Esophagus (tissue), 2 donors: Measurements from ENCODE around the gene LYZL6. TPM values are rescaled to one million over a fixed set of nuclear protein-coding genes. Genes with fewer than 3 reads are reported as not detected.

Experiments
- H3K27ac ChIP-seq, 2 donors: one replicate each; pipeline ENCODE4 v1.5.1; 2013; ENCODE audit warnings: low read depth in 2 of 2, mild to moderate bottlenecking in 2 of 2, inconsistent platforms in 1 of 2, low read length in 1 of 2, moderate library complexity in 1 of 2
- H3K27me3 ChIP-seq, 2 donors: one replicate each; pipeline ENCODE4 v1.6.1; 2013; ENCODE audit warnings: low read length in 2 of 2, control low read depth in 1 of 2, mild to moderate bottlenecking in 1 of 2; ENCODE audit not compliant: insufficient read depth in 2 of 2, control insufficient read depth in 1 of 2
- H3K36me3 ChIP-seq, 2 donors: one replicate each; pipeline ENCODE4 v1.6.1; 2013; ENCODE audit warnings: low read length in 1 of 2; ENCODE audit not compliant: control insufficient read depth in 2 of 2, insufficient read depth in 2 of 2
- H3K4me1 ChIP-seq, 2 donors: one replicate each; pipeline ENCODE4 v1.6.1; 2013; ENCODE audit warnings: low read length in 1 of 2; ENCODE audit not compliant: control insufficient read depth in 2 of 2, insufficient read depth in 2 of 2
- H3K4me3 ChIP-seq, 2 donors: one replicate each; pipeline ENCODE4 v1.5.1; 2013; ENCODE audit warnings: low read length in 2 of 2, mild to moderate bottlenecking in 2 of 2, low read depth in 1 of 2, moderate library complexity in 1 of 2
- H3K9me3 ChIP-seq, 2 donors: one replicate each; pipeline ENCODE4 v1.6.1; 2013; ENCODE audit warnings: mild to moderate bottlenecking in 2 of 2, low read depth in 1 of 2, low read length in 1 of 2, moderate library complexity in 1 of 2; ENCODE audit not compliant: control insufficient read depth in 2 of 2, insufficient read depth in 1 of 2
- WGBS, 2 donors: extraction: QIAGEN DNeasy Blood & Tissue Kit; methylation state at CpG; one replicate each; pipeline ENCODE4 v1.1.7; 2013; 5-methylcytosine and 5-hydroxymethylcytosine counted together
- polyA plus RNA-seq, 2 donors: library from polyadenylated mRNA; stranded (reverse); fragments of 200-250 nt; gene quantifications; one replicate each; pipeline ENCODE4 v1.2.3, GENCODE V29; 2013
- donor health status: healthy with polysubstance abuse.
- donor health status: Bipolar disorder and iron deficiency.

Gene LYZL6, protein sequence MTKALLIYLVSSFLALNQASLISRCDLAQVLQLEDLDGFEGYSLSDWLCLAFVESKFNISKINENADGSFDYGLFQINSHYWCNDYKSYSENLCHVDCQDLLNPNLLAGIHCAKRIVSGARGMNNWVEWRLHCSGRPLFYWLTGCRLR
- polyA plus RNA-seq, result not detected

DNA sequence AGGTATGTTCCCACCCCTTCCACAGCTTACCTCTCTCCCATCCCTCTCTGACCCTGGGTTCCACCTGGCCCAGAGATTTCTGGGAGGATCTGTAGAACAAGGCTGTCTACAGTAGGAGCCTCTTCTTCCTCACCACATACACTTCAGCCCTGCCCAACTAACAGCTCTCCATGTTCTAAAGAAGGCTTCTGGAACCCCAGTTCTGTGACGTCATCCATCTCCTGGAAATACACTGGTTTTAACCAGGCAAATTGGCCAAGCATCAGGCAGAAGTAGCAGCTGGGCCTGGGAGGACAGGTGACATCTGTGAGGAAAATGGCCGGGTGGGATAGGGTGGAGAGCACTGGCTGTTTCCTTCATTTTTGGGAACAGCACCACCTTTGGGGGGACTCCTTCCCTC, at the start of gene LYZL6:
LYZL6 (minus strand) TSS at position 177 of the 400 bp plus-strand sequence. CDS start 4,357 bp downstream, outside the sequence.
- H3K9me3 ChIP-seq, result no peaks in the 10 kb centered on the region
- no peaks in the 10 kb centered on the region for H3K36me3 ChIP-seq
- no peak within 1 kb of the TSS for H3K4me3 ChIP-seq
- H3K27ac ChIP-seq, result no peak within 1 kb of the TSS
- WGBS, 2 donors, result 66 to 83% methylated on average over 2 of the region's 2 CpGs
- no peaks in the 10 kb centered on the region for H3K4me1 ChIP-seq
- H3K27me3 ChIP-seq, result no peaks in the 10 kb centered on the region

DNA sequence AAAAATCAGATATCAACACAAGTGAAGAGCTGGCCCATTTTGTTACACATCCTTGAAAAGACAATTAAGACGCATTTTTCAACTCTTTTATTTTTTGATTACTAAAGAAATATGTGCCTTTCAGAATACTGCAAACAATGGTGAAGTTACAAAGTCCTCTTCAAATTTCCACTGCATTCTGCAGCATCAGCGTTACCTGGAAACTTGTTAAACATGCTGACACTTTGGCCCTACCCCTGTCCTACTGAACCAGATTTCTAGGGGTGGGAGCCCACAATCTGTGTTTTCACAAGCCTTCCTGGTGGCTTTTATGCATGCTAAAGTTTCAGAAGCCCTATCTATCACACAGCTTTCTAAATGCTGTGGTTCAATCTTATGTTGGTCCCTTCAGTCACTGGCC, 47.6 kb upstream of the LYZL6 start:
- Histone ChIP-seq H3K4me1 (no peaks in the 10 kb centered on the region), H3K4me3 (no peak overlapping the region), H3K36me3 (no peaks in the 10 kb centered on the region), H3K9me3 (no peaks in the 10 kb centered on the region), H3K27ac (no peak overlapping the region), H3K27me3 (no peaks in the 10 kb centered on the region)
- WGBS, 2 donors, result 53 to 56% methylated on average over 2 of the region's 2 CpGs

DNA sequence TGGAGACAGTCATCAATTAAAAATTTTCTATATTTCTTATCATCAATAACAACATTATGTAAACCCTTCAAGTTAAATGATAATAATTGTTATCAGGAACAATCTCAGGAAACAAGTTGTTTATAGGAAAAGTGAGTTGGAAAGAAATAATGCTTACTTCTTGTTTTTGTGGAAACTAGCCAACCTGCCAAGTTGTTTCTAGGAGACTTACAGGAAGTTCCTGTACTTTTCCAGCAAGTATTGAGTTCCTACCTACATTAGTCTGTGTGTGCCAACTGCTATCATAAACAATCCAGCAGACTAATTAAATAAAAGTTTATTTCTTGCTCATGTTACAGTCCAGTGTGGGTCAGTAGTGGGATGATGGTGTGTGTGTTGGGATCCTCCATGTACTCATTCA, 44.7 kb upstream of the LYZL6 start:
- Histone ChIP-seq H3K27me3 (no peaks in the 10 kb centered on the region), H3K36me3 (no peaks in the 10 kb centered on the region), H3K4me1 (no peaks in the 10 kb centered on the region), H3K9me3 (no peaks in the 10 kb centered on the region), H3K27ac (no peak overlapping the region), H3K4me3 (no peak overlapping the region)

DNA sequence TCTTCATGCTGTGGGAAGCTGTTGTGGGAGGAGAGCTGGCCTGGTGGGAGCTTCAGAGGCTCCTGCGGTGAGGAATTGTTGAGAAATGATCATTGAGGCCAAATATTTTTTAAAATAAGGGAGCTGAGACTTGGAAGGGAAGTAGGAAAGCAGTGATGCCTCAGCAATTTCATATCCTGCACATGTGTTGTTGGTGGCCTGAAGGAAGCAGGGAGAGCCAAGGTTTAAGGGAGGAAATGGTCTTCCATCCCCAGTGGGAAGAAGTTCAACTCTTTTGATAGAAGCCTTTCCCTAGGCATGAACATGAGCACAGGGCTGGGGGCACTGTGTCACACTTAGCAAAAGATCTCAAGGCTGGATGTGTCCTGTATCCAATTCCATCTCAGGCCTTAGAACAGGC, 43.1 kb upstream of the LYZL6 start, which contains the start of gene CCL14:
CCL14 (minus strand) TSS at position 87 of the 400 bp plus-strand sequence; CDS start at position 7, 80 bp downstream.
- no peaks in the 10 kb centered on the region for H3K36me3 ChIP-seq
- H3K27me3 ChIP-seq, result no peaks in the 10 kb centered on the region
- no peak within 1 kb of the TSS for H3K27ac ChIP-seq
- H3K4me3 ChIP-seq, result no peak within 1 kb of the TSS
- H3K4me1 ChIP-seq, result no peaks in the 10 kb centered on the region
- 79 to 91% methylated on average over 1 of the region's 1 CpG for WGBS, 2 donors
- no peaks in the 10 kb centered on the region for H3K9me3 ChIP-seq

DNA sequence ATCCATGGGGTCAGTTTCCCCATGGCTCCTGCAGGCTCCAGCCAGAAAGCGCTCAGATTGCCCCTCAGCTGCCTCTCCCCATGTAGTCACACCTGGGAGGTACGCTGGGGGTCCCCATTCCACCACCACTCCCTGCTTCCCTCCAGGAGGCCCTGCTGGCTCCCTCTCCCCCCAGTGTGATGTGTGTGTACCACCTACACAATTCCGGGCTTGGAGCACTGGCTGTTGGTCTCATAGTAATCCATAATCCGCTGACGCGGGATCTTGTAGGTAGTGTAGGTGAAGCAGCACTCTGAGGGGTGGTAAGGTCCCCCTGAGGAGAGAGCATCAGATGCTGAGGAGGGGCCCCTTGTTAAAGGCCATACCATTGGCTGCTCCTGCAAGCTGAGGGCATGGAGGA, 40.6 kb upstream of the LYZL6 start:
- Histone ChIP-seq H3K4me1 (no peaks in the 10 kb centered on the region), H3K9me3 (no peaks in the 10 kb centered on the region), H3K27me3 (no peaks in the 10 kb centered on the region), H3K36me3 (no peaks in the 10 kb centered on the region), H3K27ac (no peak overlapping the region), H3K4me3 (no peak overlapping the region)
- WGBS, 2 donors, result 92 to 93% methylated on average over 6 of the region's 6 CpGs

DNA sequence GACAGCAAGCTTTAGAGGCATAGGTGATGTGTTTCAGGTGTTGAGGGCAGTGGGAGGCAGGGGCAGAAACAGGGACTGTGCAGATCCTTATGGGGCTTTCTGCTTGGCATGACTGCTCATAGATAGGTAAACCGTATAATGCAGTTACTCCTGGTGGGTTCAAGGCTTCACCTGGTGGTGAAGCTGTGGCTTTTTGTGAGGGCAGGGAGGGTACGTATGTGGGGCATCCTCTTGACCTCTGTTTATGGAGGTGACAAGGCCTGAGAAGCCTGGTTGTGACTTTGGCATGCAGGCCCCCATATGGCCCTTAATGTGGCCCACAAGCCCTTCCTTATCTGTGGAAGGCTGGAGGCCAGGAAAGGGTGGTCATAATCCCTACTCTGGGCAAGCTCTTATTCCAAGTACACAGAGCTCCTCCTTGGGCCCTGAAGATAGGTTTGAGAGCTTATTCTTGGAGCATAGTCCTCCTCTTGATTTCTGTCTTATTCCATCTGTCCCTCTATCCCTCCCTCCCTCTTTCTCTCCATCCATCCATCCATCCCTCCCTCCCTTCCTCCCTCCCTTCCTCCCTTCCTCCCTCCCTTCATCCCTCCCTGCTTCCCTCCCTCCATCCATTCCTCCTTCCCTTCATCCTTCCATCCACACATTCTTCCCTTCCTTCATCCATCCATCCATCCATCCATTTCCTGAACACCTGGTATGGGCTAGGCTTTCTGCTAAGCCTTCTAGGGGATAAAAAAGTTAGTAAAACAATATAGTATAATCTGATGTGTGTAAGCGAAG, 39.1 kb upstream of the LYZL6 start:
- 91 to 92% methylated on average over 3 of the region's 3 CpGs for WGBS, 2 donors
- Histone ChIP-seq H3K4me1 (no peaks in the 10 kb centered on the region), H3K27ac (no peak overlapping the region), H3K4me3 (no peak overlapping the region), H3K27me3 (no peaks in the 10 kb centered on the region), H3K9me3 (no peaks in the 10 kb centered on the region), H3K36me3 (no peaks in the 10 kb centered on the region)

DNA sequence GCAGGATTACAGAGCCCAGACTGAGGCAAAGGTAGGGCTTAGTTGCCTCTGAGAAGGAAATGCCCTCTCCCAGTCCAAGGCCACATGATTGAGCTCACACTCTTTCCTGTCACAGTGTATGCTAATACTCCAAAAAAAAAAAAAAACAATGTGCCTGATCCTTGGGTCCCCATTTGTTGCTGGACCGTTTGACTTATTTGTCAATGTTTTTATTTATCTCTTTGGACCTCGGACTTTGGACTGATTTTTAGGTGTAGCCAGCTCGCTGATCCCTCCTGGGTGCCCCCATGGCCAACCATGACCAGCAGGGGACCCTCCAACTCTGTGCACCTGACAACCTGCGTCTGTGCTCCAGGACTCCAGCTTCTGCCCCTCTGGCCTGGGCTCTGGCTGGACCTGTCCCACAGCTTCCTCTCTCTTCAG, 38.4 kb upstream of the LYZL6 start:
- Histone ChIP-seq H3K4me1 (no peaks in the 10 kb centered on the region), H3K36me3 (no peaks in the 10 kb centered on the region), H3K27me3 (no peaks in the 10 kb centered on the region), H3K27ac (no peak overlapping the region), H3K9me3 (no peaks in the 10 kb centered on the region), H3K4me3 (no peak overlapping the region)
- WGBS, 2 donors, result 49 to 64% methylated on average over 4 of the region's 4 CpGs

DNA sequence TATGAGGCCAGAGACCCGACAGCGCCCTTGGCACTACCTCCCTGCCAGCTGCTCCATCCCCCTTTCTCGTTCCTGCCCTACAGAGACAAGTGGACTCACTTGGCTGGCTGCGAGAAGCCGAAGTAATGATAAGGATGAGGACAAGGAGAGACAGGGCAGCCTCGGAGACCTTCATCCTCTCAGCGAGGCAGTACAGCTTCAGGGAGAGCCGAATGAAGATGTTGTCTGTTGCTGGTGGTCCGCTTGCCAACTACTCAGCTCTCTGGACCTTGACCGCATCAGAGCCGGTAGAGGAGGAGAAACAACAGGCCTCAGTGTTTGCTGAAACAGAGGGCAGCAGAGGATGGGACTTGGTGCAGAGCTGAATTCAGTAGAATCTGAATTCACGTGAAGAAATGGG, 37.7 kb upstream of the LYZL6 start, which contains the start of gene CCL16:
CCL16 (minus strand) TSS at position 252 of the 400 bp plus-strand sequence; CDS start at position 175, 77 bp downstream.
- H3K36me3 ChIP-seq, result no peaks in the 10 kb centered on the region
- H3K27ac ChIP-seq, result no peak within 1 kb of the TSS
- no peaks in the 10 kb centered on the region for H3K4me1 ChIP-seq
- no peaks in the 10 kb centered on the region for H3K27me3 ChIP-seq
- H3K9me3 ChIP-seq, result no peaks in the 10 kb centered on the region
- 90% methylated on average over 12 of the region's 12 CpGs for WGBS, 2 donors
- H3K4me3 ChIP-seq, result no peak within 1 kb of the TSS

DNA sequence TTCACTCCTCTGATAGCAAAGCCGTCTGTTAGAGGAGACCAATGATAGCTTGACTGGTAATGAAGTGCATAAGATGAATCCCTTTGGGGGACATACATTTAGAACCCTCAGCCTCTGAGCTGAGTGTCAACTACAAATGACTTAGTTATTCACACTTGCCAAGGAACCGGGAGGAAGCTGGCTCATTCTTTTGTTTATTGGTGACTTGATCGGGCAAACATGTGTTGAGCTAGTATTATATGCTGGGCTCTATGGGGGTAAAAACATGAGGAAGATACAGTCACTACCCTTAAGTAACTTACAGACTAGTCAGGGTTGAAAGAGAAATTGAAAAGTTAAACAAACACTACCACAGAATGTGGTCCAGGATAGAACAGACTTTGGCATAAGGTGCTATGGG, 34.8 kb upstream of the LYZL6 start:
- Histone ChIP-seq H3K9me3 (no peaks in the 10 kb centered on the region), H3K4me1 (no peaks in the 10 kb centered on the region), H3K4me3 (no peak overlapping the region), H3K27ac (no peak overlapping the region), H3K27me3 (no peaks in the 10 kb centered on the region), H3K36me3 (no peaks in the 10 kb centered on the region)
- 75 to 89% methylated on average over 3 of the region's 3 CpGs for WGBS, 2 donors

DNA sequence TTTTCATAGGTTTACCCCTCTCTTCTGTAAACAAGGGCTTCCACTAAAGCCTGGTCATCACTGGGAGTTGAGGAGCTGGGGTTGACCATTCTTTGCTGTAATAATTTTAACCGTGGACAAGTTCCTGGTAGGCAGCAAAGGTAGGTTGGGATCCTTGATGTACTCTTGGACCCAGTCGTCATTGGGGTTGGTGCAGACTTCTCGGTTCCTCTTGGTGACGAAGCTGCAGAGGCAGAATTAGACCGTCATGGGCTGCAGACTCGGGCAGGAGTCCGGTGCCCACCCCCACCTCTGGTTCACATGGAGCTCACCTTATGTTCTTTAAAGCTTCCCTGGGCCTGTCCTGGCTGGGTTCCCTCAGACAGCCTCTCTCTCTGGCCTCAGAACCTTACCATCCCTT, 34.0 kb upstream of the LYZL6 start:
- H3K9me3 ChIP-seq, result no peaks in the 10 kb centered on the region
- H3K27ac ChIP-seq, result no peak overlapping the region
- H3K27me3 ChIP-seq, result no peaks in the 10 kb centered on the region
- no peaks in the 10 kb centered on the region for H3K4me1 ChIP-seq
- WGBS, 2 donors, result 90 to 93% methylated on average over 7 of the region's 7 CpGs
- no peaks in the 10 kb centered on the region for H3K36me3 ChIP-seq
- no peak overlapping the region for H3K4me3 ChIP-seq
